K562 (cell line): ENCODE measurements around the gene IPO13. TPM values are rescaled to one million over a fixed set of nuclear protein-coding genes. Genes with fewer than 3 reads are reported as not detected.

Experiments
- BHLHE40 ChIP-seq: IDR thresholded peaks from 2 replicates; pipeline ENCODE4 v1.6.1; 2011; ENCODE audit warnings: low read length, improper control_type of control experiment
- CC2D1A ChIP-seq: fragments of 450-650 bp; IDR thresholded peaks from 2 replicates; pipeline ENCODE4 v1.6.1; 2017; ENCODE audit warnings: mild to moderate bottlenecking
- ETS2 ChIP-seq: IDR thresholded peaks from 2 replicates; pipeline ENCODE4 v1.6.1; 2016; ENCODE audit warnings: borderline replicate concordance, missing genetic modification characterization, mild to moderate bottlenecking, moderate library complexity, missing compliant biosample characterization; ENCODE audit not compliant: poor library complexity, severe bottlenecking
- GTF2F1 ChIP-seq: IDR thresholded peaks from 2 replicates; pipeline ENCODE4 v1.6.1; 2011; ENCODE audit warnings: low read depth, low read length, improper control_type of control experiment
- NELFE ChIP-seq: IDR thresholded peaks from 2 replicates; pipeline ENCODE4 v1.6.1; 2011; ENCODE audit warnings: mild to moderate bottlenecking; ENCODE audit not compliant: insufficient read depth, insufficient read length
- NR2C2 ChIP-seq, 2 experiments: fragments of 200-800 bp in 1 of 2; sonication (Bioruptor generic) in 1 of 2; sonication (generic) in 1 of 2; formaldehyde crosslinking in 1 of 2; IDR thresholded peaks; 2 replicates each; pipeline versions ENCODE4 v1.6.1 to v1.8.0; 2016 to 2022; ENCODE audit warnings: mild to moderate bottlenecking in 1 of 2, missing compliant biosample characterization in 1 of 2, missing genetic modification characterization in 1 of 2, missing genetic modification reagents in 1 of 2
- PTRF ChIP-seq: fragments of 450-650 bp; IDR thresholded peaks from 2 replicates; pipeline ENCODE4 v1.6.1; 2016; ENCODE audit warnings: mild to moderate bottlenecking, missing genetic modification characterization, missing compliant biosample characterization
- SLC30A9 ChIP-seq: fragments of 250-450 bp; sonication (Bioruptor Pico); IDR thresholded peaks from 2 replicates; pipeline ENCODE4 v1.8.0; 2022; ENCODE audit warnings: mild to moderate bottlenecking, moderate library complexity
- YBX1 ChIP-seq: fragments of 450-650 bp; IDR thresholded peaks from 2 replicates; pipeline ENCODE4 v1.7.1; 2016; ENCODE audit warnings: mild to moderate bottlenecking
- ZNF175 ChIP-seq: fragments of 200-800 bp; sonication (Bioruptor generic); IDR thresholded peaks from 2 replicates; pipeline ENCODE4 v1.6.1; 2016; ENCODE audit warnings: low read depth, mild to moderate bottlenecking, missing genetic modification characterization, missing compliant biosample characterization
- ZNF75A ChIP-seq: fragments of 450-650 bp; formaldehyde crosslinking; IDR thresholded peaks from 2 replicates; pipeline ENCODE4 v1.4.0; 2020; ENCODE audit warnings: mild to moderate bottlenecking
- ZNF77 ChIP-seq: fragments of 250-450 bp; sonication (Bioruptor Pico); IDR thresholded peaks from 2 replicates; pipeline ENCODE4 v1.5.0; 2020
- polyA plus RNA-seq, 8 experiments: library from polyadenylated mRNA; depleted of rRNA in 4 of 8; stranded (reverse) in 5 of 8; unstranded in 3 of 8; fragments of >200 nt; fragmentation: Nextera tagmentation in 2 of 8; fragmentation: Illumina TruSeq in 1 of 8; extraction: Ambion mirVana in 2 of 8; extraction: Trizol in 1 of 8; gene quantifications; 2 replicates each; pipeline versions ENCODE4 v1.2.1 to v1.2.3, GENCODE V29; 2011 to 2014; ENCODE audit warnings: inconsistent platforms in 1 of 8, missing spikeins in 1 of 8
- total RNA-seq, 7 experiments: library from RNA; depleted of rRNA in 6 of 7; stranded (reverse); fragments of >200 nt in 6 of 7; fragmentation: Illumina TruSeq in 2 of 7; extraction: Trizol in 2 of 7; gene quantifications; 2 replicates each; pipeline versions ENCODE4 v1.2.1 to v1.2.3, GENCODE V29; 2011 to 2021; ENCODE audit warnings: low replicate concordance in 1 of 7
- TF ChIP-seq, protein P1 (sequence below): sonication (generic); formaldehyde crosslinking; IDR thresholded peaks from 2 replicates; pipeline ENCODE4 v1.5.0; 2020; ENCODE audit warnings: missing genetic modification reagents
- TF ChIP-seq, protein P2 (sequence below): fragments of 450-650 bp; IDR thresholded peaks from 2 replicates; pipeline ENCODE4 v1.6.1; 2017; ENCODE audit warnings: antibody characterized with exemption, mild to moderate bottlenecking
- TF ChIP-seq, protein P3 (sequence below), 3 experiments: IDR thresholded peaks in 2 of 3; conservative IDR thresholded peaks in 1 of 3; 2 replicates each; pipeline ENCODE4 v1.5.1; 2011 to 2012; ENCODE audit warnings: low read length in 3 of 3, mild to moderate bottlenecking in 3 of 3, control low read depth in 2 of 3, improper control_type of control experiment in 1 of 3, inconsistent platforms in 1 of 3, low read depth in 1 of 3, mixed read lengths in 1 of 3, moderate library complexity in 1 of 3; ENCODE audit not compliant: insufficient read depth in 2 of 3
- TF ChIP-seq, protein P4 (sequence below): fragments of 450-650 bp; IDR thresholded peaks from 2 replicates; pipeline ENCODE4 v1.6.1; 2018; ENCODE audit warnings: mild to moderate bottlenecking, low read depth; ENCODE audit not compliant: partially characterized antibody
- TF ChIP-seq, protein P5 (sequence below): fragments of 450-650 bp; formaldehyde crosslinking; IDR thresholded peaks from 2 replicates; pipeline ENCODE4 v1.4.0; 2020; ENCODE audit warnings: mild to moderate bottlenecking

Gene IPO13
- total and polyA plus RNA-seq, 9 of the 15 experiments (the other 6 are each of a cell fraction or from before 2014, with no cell fraction given): 7.0 to 30.8 (median 16.2) TPM

DNA sequence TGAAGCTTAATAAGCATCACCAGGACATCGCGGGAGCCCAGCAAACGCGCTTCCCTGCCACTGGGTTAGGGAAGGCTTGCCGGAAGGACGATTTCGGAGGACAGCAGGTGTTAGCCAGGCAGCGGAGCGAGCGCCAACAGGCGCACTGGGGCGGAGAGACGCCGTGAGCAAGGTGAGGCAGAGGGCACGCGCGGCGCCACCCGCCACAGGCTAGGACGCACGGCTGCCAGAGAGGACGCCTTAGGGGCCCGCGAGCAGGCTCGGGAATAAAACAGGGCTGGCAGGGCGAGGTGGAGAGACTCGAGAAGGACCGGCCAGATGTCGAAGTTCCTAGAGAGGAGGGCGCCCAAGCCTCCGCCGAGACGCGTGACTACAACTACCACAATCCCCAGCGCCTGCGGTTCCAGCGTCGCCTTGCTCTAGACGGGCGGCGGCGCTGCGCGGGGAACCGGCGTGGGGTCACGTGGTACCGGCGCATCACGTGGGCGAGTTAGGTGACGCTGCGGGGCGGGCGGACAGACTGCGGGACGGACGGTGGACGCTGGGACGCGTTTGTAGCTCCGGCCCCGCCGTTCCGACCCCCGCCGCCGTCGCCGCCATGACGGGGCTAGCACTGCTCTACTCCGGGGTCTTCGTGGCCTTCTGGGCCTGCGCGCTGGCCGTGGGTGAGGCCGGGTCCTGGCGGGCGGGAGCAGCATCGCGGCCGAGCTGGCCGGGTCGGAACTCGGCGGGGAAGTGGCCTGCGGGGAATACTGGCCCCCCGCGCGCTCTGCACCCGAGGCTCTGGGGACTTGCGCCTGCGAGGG lies 27.9 kb downstream of the IPO13 start, which contains the start of gene ATP6V0B (continued):
- no peak for TF ChIP-seq ETS2 (tag)
- TF ChIP-seq, protein P1, sequence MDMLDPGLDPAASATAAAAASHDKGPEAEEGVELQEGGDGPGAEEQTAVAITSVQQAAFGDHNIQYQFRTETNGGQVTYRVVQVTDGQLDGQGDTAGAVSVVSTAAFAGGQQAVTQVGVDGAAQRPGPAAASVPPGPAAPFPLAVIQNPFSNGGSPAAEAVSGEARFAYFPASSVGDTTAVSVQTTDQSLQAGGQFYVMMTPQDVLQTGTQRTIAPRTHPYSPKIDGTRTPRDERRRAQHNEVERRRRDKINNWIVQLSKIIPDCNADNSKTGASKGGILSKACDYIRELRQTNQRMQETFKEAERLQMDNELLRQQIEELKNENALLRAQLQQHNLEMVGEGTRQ (CRISPR knock-in tag): peak; percentile 100
- no peak for TF ChIP-seq ZNF175
- TF ChIP-seq ZNF75A (CRISPR knock-in tag): no peak
- peak; percentile 77; the same call in 1 of the 2 replicates for TF ChIP-seq GTF2F1
- no peak for TF ChIP-seq ZNF77
- TF ChIP-seq, protein P2, sequence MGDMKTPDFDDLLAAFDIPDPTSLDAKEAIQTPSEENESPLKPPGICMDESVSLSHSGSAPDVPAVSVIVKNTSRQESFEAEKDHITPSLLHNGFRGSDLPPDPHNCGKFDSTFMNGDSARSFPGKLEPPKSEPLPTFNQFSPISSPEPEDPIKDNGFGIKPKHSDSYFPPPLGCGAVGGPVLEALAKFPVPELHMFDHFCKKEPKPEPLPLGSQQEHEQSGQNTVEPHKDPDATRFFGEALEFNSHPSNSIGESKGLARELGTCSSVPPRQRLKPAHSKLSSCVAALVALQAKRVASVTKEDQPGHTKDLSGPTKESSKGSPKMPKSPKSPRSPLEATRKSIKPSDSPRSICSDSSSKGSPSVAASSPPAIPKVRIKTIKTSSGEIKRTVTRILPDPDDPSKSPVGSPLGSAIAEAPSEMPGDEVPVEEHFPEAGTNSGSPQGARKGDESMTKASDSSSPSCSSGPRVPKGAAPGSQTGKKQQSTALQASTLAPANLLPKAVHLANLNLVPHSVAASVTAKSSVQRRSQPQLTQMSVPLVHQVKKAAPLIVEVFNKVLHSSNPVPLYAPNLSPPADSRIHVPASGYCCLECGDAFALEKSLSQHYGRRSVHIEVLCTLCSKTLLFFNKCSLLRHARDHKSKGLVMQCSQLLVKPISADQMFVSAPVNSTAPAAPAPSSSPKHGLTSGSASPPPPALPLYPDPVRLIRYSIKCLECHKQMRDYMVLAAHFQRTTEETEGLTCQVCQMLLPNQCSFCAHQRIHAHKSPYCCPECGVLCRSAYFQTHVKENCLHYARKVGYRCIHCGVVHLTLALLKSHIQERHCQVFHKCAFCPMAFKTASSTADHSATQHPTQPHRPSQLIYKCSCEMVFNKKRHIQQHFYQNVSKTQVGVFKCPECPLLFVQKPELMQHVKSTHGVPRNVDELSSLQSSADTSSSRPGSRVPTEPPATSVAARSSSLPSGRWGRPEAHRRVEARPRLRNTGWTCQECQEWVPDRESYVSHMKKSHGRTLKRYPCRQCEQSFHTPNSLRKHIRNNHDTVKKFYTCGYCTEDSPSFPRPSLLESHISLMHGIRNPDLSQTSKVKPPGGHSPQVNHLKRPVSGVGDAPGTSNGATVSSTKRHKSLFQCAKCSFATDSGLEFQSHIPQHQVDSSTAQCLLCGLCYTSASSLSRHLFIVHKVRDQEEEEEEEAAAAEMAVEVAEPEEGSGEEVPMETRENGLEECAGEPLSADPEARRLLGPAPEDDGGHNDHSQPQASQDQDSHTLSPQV: no peak
- TF ChIP-seq CC2D1A: no peak
- TF ChIP-seq NR2C2 (CRISPR knock-in tag; IDR thresholded peaks at IDR 0.05): peak; percentile 90
- TF ChIP-seq NR2C2 (tag; IDR thresholded peaks at IDR 0.05): peak; percentile 91
- TF ChIP-seq, protein P3, sequence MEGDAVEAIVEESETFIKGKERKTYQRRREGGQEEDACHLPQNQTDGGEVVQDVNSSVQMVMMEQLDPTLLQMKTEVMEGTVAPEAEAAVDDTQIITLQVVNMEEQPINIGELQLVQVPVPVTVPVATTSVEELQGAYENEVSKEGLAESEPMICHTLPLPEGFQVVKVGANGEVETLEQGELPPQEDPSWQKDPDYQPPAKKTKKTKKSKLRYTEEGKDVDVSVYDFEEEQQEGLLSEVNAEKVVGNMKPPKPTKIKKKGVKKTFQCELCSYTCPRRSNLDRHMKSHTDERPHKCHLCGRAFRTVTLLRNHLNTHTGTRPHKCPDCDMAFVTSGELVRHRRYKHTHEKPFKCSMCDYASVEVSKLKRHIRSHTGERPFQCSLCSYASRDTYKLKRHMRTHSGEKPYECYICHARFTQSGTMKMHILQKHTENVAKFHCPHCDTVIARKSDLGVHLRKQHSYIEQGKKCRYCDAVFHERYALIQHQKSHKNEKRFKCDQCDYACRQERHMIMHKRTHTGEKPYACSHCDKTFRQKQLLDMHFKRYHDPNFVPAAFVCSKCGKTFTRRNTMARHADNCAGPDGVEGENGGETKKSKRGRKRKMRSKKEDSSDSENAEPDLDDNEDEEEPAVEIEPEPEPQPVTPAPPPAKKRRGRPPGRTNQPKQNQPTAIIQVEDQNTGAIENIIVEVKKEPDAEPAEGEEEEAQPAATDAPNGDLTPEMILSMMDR (IDR thresholded peaks at IDR 0.05 in 2 of 3, conservative IDR thresholded peaks at IDR 0.05 in 1 of 3; ENCODE audit: insufficient read depth in 2 of 3, low read depth in 1 of 3, low read length in 3 of 3): peak in 1 of 3 experiments; percentile 33; a peak in 2 of 6 replicates
- TF ChIP-seq, protein P4, sequence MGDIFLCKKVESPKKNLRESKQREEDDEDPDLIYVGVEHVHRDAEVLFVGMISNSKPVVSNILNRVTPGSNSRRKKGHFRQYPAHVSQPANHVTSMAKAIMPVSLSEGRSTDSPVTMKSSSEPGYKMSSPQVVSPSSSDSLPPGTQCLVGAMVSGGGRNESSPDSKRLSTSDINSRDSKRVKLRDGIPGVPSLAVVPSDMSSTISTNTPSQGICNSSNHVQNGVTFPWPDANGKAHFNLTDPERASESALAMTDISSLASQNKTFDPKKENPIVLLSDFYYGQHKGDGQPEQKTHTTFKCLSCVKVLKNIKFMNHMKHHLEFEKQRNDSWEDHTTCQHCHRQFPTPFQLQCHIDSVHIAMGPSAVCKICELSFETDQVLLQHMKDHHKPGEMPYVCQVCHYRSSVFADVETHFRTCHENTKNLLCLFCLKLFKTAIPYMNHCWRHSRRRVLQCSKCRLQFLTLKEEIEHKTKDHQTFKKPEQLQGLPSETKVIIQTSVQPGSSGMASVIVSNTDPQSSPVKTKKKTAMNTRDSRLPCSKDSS: no peak
- TF ChIP-seq PTRF (tag): no peak
- no peak for TF ChIP-seq NELFE
- no peak for TF ChIP-seq YBX1
- TF ChIP-seq, protein P5, sequence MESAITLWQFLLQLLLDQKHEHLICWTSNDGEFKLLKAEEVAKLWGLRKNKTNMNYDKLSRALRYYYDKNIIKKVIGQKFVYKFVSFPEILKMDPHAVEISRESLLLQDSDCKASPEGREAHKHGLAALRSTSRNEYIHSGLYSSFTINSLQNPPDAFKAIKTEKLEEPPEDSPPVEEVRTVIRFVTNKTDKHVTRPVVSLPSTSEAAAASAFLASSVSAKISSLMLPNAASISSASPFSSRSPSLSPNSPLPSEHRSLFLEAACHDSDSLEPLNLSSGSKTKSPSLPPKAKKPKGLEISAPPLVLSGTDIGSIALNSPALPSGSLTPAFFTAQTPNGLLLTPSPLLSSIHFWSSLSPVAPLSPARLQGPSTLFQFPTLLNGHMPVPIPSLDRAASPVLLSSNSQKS: peak; percentile 34; the same call in 1 of the 2 replicates
- TF ChIP-seq SLC30A9 (CRISPR knock-in tag): no peak
- peak; percentile 92 for TF ChIP-seq BHLHE40
